H1 (cell line): ENCODE measurements around the gene APP. TPM values are rescaled to one million over a fixed set of nuclear protein-coding genes. Genes with fewer than 3 reads are reported as not detected.

Experiments used
- CTCF ChIA-PET: fragments of 300-600 bp; sonication (Branson Sonifier 250); formaldehyde crosslinking; loops from one replicate; lab custom pipeline; 2021; ENCODE audit not compliant: partially characterized antibody; lab: Charles Lee
- POLR2A ChIA-PET: fragments of 300-600 bp; sonication (Branson Sonifier 250); formaldehyde crosslinking; loops from one replicate; lab custom pipeline; 2021; ENCODE audit warnings: inconsistent platforms; ENCODE audit not compliant: partially characterized antibody; lab: Charles Lee
- DNase-seq, 2 experiments: peaks; one replicate each; pipeline versions ENCODE4 v3.0.0 to v3.0.0-alpha.2; 2010 to 2022; ENCODE audit warnings: low spot score in 2 of 2, low read depth in 1 of 2, mixed read lengths in 1 of 2
- FAIRE-seq: peaks from 2 replicates; lab custom pipeline; 2011; peaks lifted over from hg19 to GRCh38; lab: Jason Lieb, UNC
- H2AFZ ChIP-seq: 2 replicates; pipeline ENCODE4 v1.8.1; 2012; ENCODE audit warnings: low read length, inconsistent platforms
- H2AK5ac ChIP-seq: 2 replicates; pipeline ENCODE4 v1.6.1; 2013; ENCODE audit warnings: low read depth, low read length
- H2BK120ac ChIP-seq: replicated peaks from 2 replicates; pipeline ENCODE3; 2013; ENCODE audit warnings: low read depth, low read length, inconsistent platforms
- H2BK12ac ChIP-seq: 2 replicates; pipeline ENCODE4 v1.6.1; 2013; ENCODE audit warnings: low read depth, low read length
- H2BK15ac ChIP-seq: 2 replicates; pipeline ENCODE4 v1.6.1; 2013; ENCODE audit warnings: low read length
- H2BK20ac ChIP-seq: 2 replicates; pipeline ENCODE4 v1.6.1; 2013; ENCODE audit warnings: low read length
- H2BK5ac ChIP-seq: 2 replicates; pipeline ENCODE4 v1.6.1; 2013; ENCODE audit warnings: low read depth, low read length
- H3K14ac ChIP-seq: 2 replicates; pipeline ENCODE4 v1.6.1; 2013; ENCODE audit warnings: inconsistent platforms; ENCODE audit not compliant: insufficient read length
- H3K18ac ChIP-seq: 2 replicates; pipeline ENCODE4 v1.6.1; 2013; ENCODE audit warnings: low read length; ENCODE audit errors: extremely low read depth
- H3K23ac ChIP-seq: 2 replicates; pipeline ENCODE4 v1.6.1; 2013; ENCODE audit warnings: inconsistent platforms; ENCODE audit not compliant: insufficient read length
- H3K23me2 ChIP-seq: 2 replicates; pipeline ENCODE4 v1.6.1; 2013; ENCODE audit warnings: low read depth, low read length
- H3K27ac ChIP-seq: 2 replicates; pipeline ENCODE4 v1.6.1; 2011; ENCODE audit warnings: low read depth, low read length, inconsistent platforms
- H3K27me3 ChIP-seq, 4 experiments: replicated peaks in 1 of 4; 1 replicate in 1 of 4; 2 replicates in 3 of 4; pipeline versions ENCODE4 v1.6.1 to v1.8.1; 2011 to 2013; ENCODE audit warnings: low read length in 3 of 4, mild to moderate bottlenecking in 3 of 4, inconsistent platforms in 2 of 4, mixed read lengths in 2 of 4, moderate library complexity in 1 of 4; ENCODE audit not compliant: control insufficient read depth in 3 of 4, insufficient read depth in 3 of 4; ENCODE audit errors: extremely low read depth in 1 of 4
- H3K36me3 ChIP-seq, 4 experiments: 2 replicates each; pipeline versions ENCODE4 v1.6.1 to v1.8.1; 2011 to 2013; ENCODE audit warnings: mild to moderate bottlenecking in 4 of 4, low read length in 3 of 4, moderate library complexity in 2 of 4, control low read depth in 1 of 4, inconsistent platforms in 1 of 4; ENCODE audit not compliant: insufficient read depth in 4 of 4, control insufficient read depth in 2 of 4
- H3K4ac ChIP-seq: replicated peaks from 2 replicates; pipeline ENCODE3; 2013; ENCODE audit warnings: low read length, low read depth, mixed read lengths, inconsistent platforms; ENCODE audit not compliant: insufficient read length
- H3K4me1 ChIP-seq, 4 experiments: replicated peaks in 1 of 4; 1 replicate in 1 of 4; 2 replicates in 3 of 4; pipeline versions ENCODE4 v1.6.1 to v1.8.1; 2011 to 2013; ENCODE audit warnings: low read length in 3 of 4, inconsistent platforms in 2 of 4, mixed read lengths in 1 of 4; ENCODE audit not compliant: insufficient read depth in 4 of 4, control insufficient read depth in 3 of 4
- H3K4me2 ChIP-seq, 2 experiments: 2 replicates each; pipeline versions ENCODE4 v1.6.1 to v1.8.1; 2011 to 2013; ENCODE audit warnings: low read depth in 2 of 2, low read length in 2 of 2, control low read depth in 1 of 2, inconsistent platforms in 1 of 2, mild to moderate bottlenecking in 1 of 2; ENCODE audit not compliant: insufficient read depth in 1 of 2
- H3K4me3 ChIP-seq, 4 experiments: fragments of 200-600, 300-600 bp in 1 of 4; sonication (generic), shearing (Covaris generic), sonication (Bioruptor Twin) in 1 of 4; 2 replicates each; pipeline versions ENCODE4 v1.5.1 to v1.8.1; 2011 to 2016; ENCODE audit warnings: low read length in 4 of 4, low read depth in 3 of 4, control low read depth in 2 of 4, inconsistent platforms in 2 of 4, mild to moderate bottlenecking in 2 of 4, mixed read lengths in 1 of 4, moderate library complexity in 1 of 4; ENCODE audit not compliant: insufficient read depth in 2 of 4; ENCODE audit errors: extremely low read depth in 1 of 4
- H3K56ac ChIP-seq: replicated peaks from 2 replicates; pipeline ENCODE3; 2013; ENCODE audit warnings: low read depth, mild to moderate bottlenecking, mixed read lengths, low read length, inconsistent platforms; ENCODE audit not compliant: insufficient read length
- H3K79me1 ChIP-seq: 2 replicates; pipeline ENCODE4 v1.6.1; 2013; ENCODE audit warnings: low read depth, low read length, control low read depth
- H3K79me2 ChIP-seq, 2 experiments: 2 replicates each; pipeline versions ENCODE4 v1.6.1 to v1.8.1; 2012 to 2013; ENCODE audit warnings: low read length in 2 of 2, mild to moderate bottlenecking in 2 of 2, inconsistent platforms in 1 of 2; ENCODE audit not compliant: insufficient read depth in 2 of 2, control insufficient read depth in 1 of 2
- H3K9ac ChIP-seq, 4 experiments: replicated peaks in 1 of 4; 1 replicate in 1 of 4; 2 replicates in 3 of 4; pipeline versions ENCODE4 v1.6.1 to v1.8.1; 2011 to 2013; ENCODE audit warnings: low read depth in 3 of 4, low read length in 3 of 4, control low read depth in 2 of 4, mild to moderate bottlenecking in 2 of 4, moderate library complexity in 2 of 4, inconsistent platforms in 1 of 4; ENCODE audit errors: extremely low read depth in 1 of 4
- H3K9me3 ChIP-seq, 2 experiments: 2 replicates each; pipeline versions ENCODE4 v1.6.1 to v1.8.1; 2012 to 2013; ENCODE audit warnings: mild to moderate bottlenecking in 2 of 2, moderate library complexity in 2 of 2, control low read depth in 1 of 2, inconsistent platforms in 1 of 2, low read depth in 1 of 2, low read length in 1 of 2, mixed read lengths in 1 of 2; ENCODE audit not compliant: insufficient read depth in 2 of 2
- H4K20me1 ChIP-seq, 2 experiments: replicated peaks in 1 of 2; 2 replicates each; pipeline versions ENCODE3 to v1.8.1; 2011 to 2013; ENCODE audit warnings: inconsistent platforms in 2 of 2, low read length in 2 of 2, mild to moderate bottlenecking in 1 of 2; ENCODE audit not compliant: insufficient read depth in 2 of 2, control insufficient read depth in 1 of 2
- H4K5ac ChIP-seq: 2 replicates; pipeline ENCODE4 v1.6.1; 2013; ENCODE audit warnings: low read length, low read depth, mixed read lengths, inconsistent platforms; ENCODE audit not compliant: insufficient read length
- H4K8ac ChIP-seq: 2 replicates; pipeline ENCODE4 v1.8.0; 2013; ENCODE audit warnings: mild to moderate bottlenecking, moderate library complexity, low read length, inconsistent platforms; ENCODE audit not compliant: insufficient read depth; ENCODE audit errors: extremely low read depth
- H4K91ac ChIP-seq: replicated peaks from 2 replicates; pipeline ENCODE3; 2013; ENCODE audit warnings: low read length, mixed read lengths, inconsistent platforms; ENCODE audit not compliant: insufficient read length
- CHD2 ChIP-seq: IDR thresholded peaks from 2 replicates; pipeline ENCODE4 v1.6.1; 2012; ENCODE audit warnings: low read length, improper control_type of control experiment
- E2F6 ChIP-seq: IDR thresholded peaks from 2 replicates; pipeline ENCODE4 v1.6.1; 2012; ENCODE audit warnings: inconsistent platforms
- EGR1 ChIP-seq: IDR thresholded peaks from 2 replicates; pipeline ENCODE4 v1.6.1; 2011; ENCODE audit warnings: low read depth, low read length, borderline replicate concordance
- EZH2 ChIP-seq: fragments of 200-600 bp; sonication (generic); IDR thresholded peaks from 2 replicates; pipeline ENCODE4 v1.7.1; 2012; ENCODE audit warnings: low read depth, mild to moderate bottlenecking, moderate library complexity, low read length, inconsistent platforms; ENCODE audit not compliant: severe bottlenecking
- JUN ChIP-seq: IDR thresholded peaks from 2 replicates; pipeline ENCODE4 v1.6.1; 2011; ENCODE audit warnings: low read depth, mild to moderate bottlenecking, improper control_type of control experiment, low read length
- RAD21 ChIP-seq, 2 experiments: IDR thresholded peaks in 1 of 2; conservative IDR thresholded peaks in 1 of 2; 2 replicates each; pipeline ENCODE4 v1.6.1; 2011; ENCODE audit warnings: low read depth in 2 of 2, low read length in 2 of 2, improper control_type of control experiment in 1 of 2, inconsistent platforms in 1 of 2, mild to moderate bottlenecking in 1 of 2, moderate library complexity in 1 of 2
- SIX5 ChIP-seq: IDR thresholded peaks from 2 replicates; pipeline ENCODE4 v1.6.1; 2011; ENCODE audit warnings: mild to moderate bottlenecking, low read depth, low read length
- SP1 ChIP-seq: IDR thresholded peaks from 2 replicates; pipeline ENCODE4 v1.6.1; 2011; ENCODE audit warnings: low read depth, low read length
- ZNF274 ChIP-seq: IDR thresholded peaks from 2 replicates; pipeline ENCODE4 v1.7.0; 2012; ENCODE audit warnings: low read length, borderline replicate concordance; ENCODE audit errors: extremely low read depth
- WGBS, 2 experiments: shearing (Covaris generic) in 1 of 2; methylation state at CpG; one replicate each; pipeline versions ENCODE4 v1.1.6 to v1.1.7; 2013 to 2015; ENCODE audit warnings: low lambda C conversion rate in 2 of 2, mixed read lengths in 2 of 2, inconsistent platforms in 1 of 2, low coverage in 1 of 2, missing lambda C conversion rate in 1 of 2; ENCODE audit not compliant: insufficient replicate concordance in 2 of 2, insufficient coverage in 1 of 2, insufficient read length in 1 of 2; ENCODE audit errors: extremely low coverage in 1 of 2, missing lambda C conversion rate in 1 of 2; 5-methylcytosine and 5-hydroxymethylcytosine counted together
- polyA plus RNA-seq, 7 experiments: library from polyadenylated mRNA; depleted of rRNA in 3 of 7; stranded (reverse) in 5 of 7; unstranded in 2 of 7; fragments of >200 nt in 5 of 7; fragments of 200-250 nt in 2 of 7; gene quantifications; 1 replicate in 5 of 7; 2 replicates in 1 of 7; 4 replicates in 1 of 7; pipeline versions ENCODE4 v1.2.1 to v1.2.3, GENCODE V29; 2011 to 2013; ENCODE audit warnings: missing spikeins in 2 of 7, mixed read lengths in 2 of 7
- total RNA-seq: library from RNA; stranded (reverse); fragmentation: NEBNext Ultra II Directional; extraction: Animal tissue kit (Norgen Biotek cat#: 25700); gene quantifications from 2 replicates; pipeline ENCODE4 v1.2.1, GENCODE V29; 2021

The APP gene
- total and polyA plus RNA-seq, 2 of the 8 experiments (the other 6 are each of a cell fraction or from before 2014, with no cell fraction given), result 375 to 551 TPM

GRCh38 chr21:25887646-25888306, 282.8 kb downstream of the APP start:
- ChIA-PET POLR2A (no interaction called here), CTCF (interaction anchor here (0.6 to 0.7 kb wide), 2 partner anchors 153 to 169 kb away, joined by 3 read pairs; no protein-coding TSS in a partner anchor)
- H3K27me3 ChIP-seq, result no peaks in the 10 kb centered on the region
- H3K4me1 ChIP-seq, result no peaks in the 10 kb centered on the region
- H3K4me2 ChIP-seq, result no peak overlapping the region
- no peaks in the 10 kb centered on the region for H3K23me2 ChIP-seq
- H2AFZ ChIP-seq, result no peak overlapping the region
- H3K9me3 ChIP-seq, result no peaks in the 10 kb centered on the region
- no peaks in the 10 kb centered on the region for H3K79me2 ChIP-seq
- H2BK20ac ChIP-seq, result no peak overlapping the region
- no peaks in the 10 kb centered on the region; the same call in 1 of the 2 replicates for H3K79me1 ChIP-seq
- no peak overlapping the region for H3K27ac ChIP-seq
- H2BK15ac ChIP-seq, result no peak overlapping the region
- peaks cover 2 to 42% (median 28%) of the 10 kb centered on the region in 4 experiments for H3K36me3 ChIP-seq
- no peak overlapping the region for H2BK12ac ChIP-seq
- DNase-seq (no peak), FAIRE-seq (no peak)
- H3K14ac ChIP-seq, result no peak overlapping the region
- H3K4me3 ChIP-seq, result no peak overlapping the region
- H3K9ac ChIP-seq, result no peak overlapping the region
- H3K23ac ChIP-seq, result no peak overlapping the region
- no peak overlapping the region for H3K4ac ChIP-seq
- H3K18ac ChIP-seq, result no peak overlapping the region
- peaks cover 1 to 2% of the 10 kb centered on the region in 2 experiments for H4K20me1 ChIP-seq
- H4K5ac ChIP-seq, result no peak overlapping the region
- no peak overlapping the region for H4K91ac ChIP-seq
- H3K56ac ChIP-seq, result no peak overlapping the region
- 87% methylated on average over 9 of the region's 9 CpGs; no CpG with 5 or more reads in 1 of the 2 experiments for WGBS, 2 experiments
- H2BK120ac ChIP-seq, result no peak overlapping the region
- H2BK5ac ChIP-seq, result no peak overlapping the region
- H4K8ac ChIP-seq, result no peak overlapping the region
- H2AK5ac ChIP-seq, result no peak overlapping the region
- TF ChIP-seq E2F6 (no peak), SIX5 (no peak), RAD21 (IDR thresholded peaks at IDR 0.05 in 1 of 2, conservative IDR thresholded peaks at IDR 0.05 in 1 of 2; ENCODE audit: low read depth in 2 of 2, low read length in 2 of 2) (no peak), JUN (no peak), EGR1 (no peak), EZH2 (no peak), CHD2 (no peak), ZNF274 (no peak), SP1 (no peak)
